Measurements from ENCODE around the gene VAV3. TPM values are rescaled to one million over a fixed set of nuclear protein-coding genes. Genes with fewer than 3 reads are reported as not detected.

VAV3 gene
- total and polyA plus RNA-seq, 11 donors: 0.57 to 8.3 (median 1.9) TPM

DNA sequence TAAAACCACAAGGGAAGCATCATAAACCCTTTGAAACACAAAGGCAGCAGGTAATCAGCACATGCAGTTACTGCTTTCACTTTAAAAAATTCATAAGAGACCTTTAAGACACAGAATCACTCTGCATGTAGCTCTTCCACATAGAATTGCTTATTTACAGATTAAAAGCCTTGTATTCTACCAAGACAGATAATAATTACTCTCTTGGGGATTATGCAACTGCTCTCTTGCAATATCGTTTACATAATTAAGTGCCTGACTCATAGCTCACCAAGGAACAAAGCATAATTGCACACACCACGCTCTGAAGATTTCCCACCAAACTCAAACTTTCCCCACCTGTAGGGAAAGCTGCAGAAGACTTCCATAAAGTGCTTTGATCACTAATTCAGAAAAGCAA is 87.9 kb downstream of the VAV3 start:
- ATAC-seq (peak in 2 of 4 donors; percentile 56 to 69), DNase-seq (no peak)
- TF ChIP-seq CTCF (IDR thresholded peaks at IDR 0.05) (no peak), POLR2A (IDR thresholded peaks at IDR 0.05) (no peak)
- peaks cover 0 to 16% (median 0%) of the 10 kb centered on the region in 12 donors for H3K9me3 ChIP-seq
- H3K27me3 ChIP-seq: no peaks in the 10 kb centered on the region
- intact Hi-C loops (cut with DNase I): loop anchor here in 2 of 10 donors (10.0 kb wide), 2 partner anchors 62 to 72 kb away; no protein-coding TSS in a partner anchor
- no peak overlapping the region for H3K4me3 ChIP-seq
- H3K36me3 ChIP-seq: no peaks in the 10 kb centered on the region
- WGBS, 4 donors: 45 to 65% (median 55%) methylated on average over 2 of the region's 2 CpGs
- peak overlapping the region in 1 of 12 donors; percentile 62 for H3K27ac ChIP-seq
- H3K4me1 ChIP-seq: peaks cover 0 to 52% (median 0%) of the 10 kb centered on the region in 12 donors

DNA sequence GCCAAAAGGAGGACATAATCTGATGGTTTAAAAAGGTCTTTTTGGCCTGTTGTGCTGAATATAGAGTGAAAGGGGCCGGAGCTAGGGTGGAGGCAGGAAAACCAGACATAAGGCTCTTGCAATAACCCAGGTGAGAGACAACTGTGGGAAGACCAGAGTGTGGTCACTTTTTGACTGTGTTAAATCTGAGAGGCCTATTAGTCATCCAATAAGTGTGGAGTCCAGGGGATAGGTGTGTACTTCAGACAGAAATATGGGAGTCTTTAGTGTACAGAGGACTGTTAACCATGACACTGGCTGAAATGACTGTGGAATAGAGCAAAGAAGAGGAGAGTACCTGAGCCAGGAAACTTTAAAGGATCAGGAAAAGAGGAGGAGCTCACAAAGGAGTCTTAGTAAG is 89.3 kb downstream of the VAV3 start:
- no peak overlapping the region for H3K27ac ChIP-seq
- 92 to 96% (median 95%) methylated on average over 1 of the region's 1 CpG for WGBS, 4 donors
- H3K4me1 ChIP-seq: peaks cover 0 to 57% (median 0%) of the 10 kb centered on the region in 12 donors
- ATAC-seq (no peak), DNase-seq (no peak)
- H3K9me3 ChIP-seq: peaks cover 0 to 16% (median 0%) of the 10 kb centered on the region in 12 donors
- TF ChIP-seq POLR2A (IDR thresholded peaks at IDR 0.05) (no peak), CTCF (IDR thresholded peaks at IDR 0.05) (no peak)
- no peak overlapping the region for H3K4me3 ChIP-seq
- intact Hi-C loops (cut with DNase I): loop anchor here in 2 of 10 donors (10.0 kb wide), 2 partner anchors 61 to 71 kb away; no protein-coding TSS in a partner anchor
- H3K27me3 ChIP-seq: no peaks in the 10 kb centered on the region
- no peaks in the 10 kb centered on the region for H3K36me3 ChIP-seq

GRCh38 chr1:107874221-107874620 is 90.8 kb downstream of the VAV3 start:
- H3K36me3 ChIP-seq: no peaks in the 10 kb centered on the region
- H3K27me3 ChIP-seq: no peaks in the 10 kb centered on the region
- 75 to 88% (median 84%) methylated on average over 1 of the region's 1 CpG for WGBS, 4 donors
- DNase-seq (no peak), ATAC-seq (no peak)
- no peak overlapping the region for H3K4me3 ChIP-seq
- peaks cover 0 to 53% (median 0%) of the 10 kb centered on the region in 12 donors for H3K4me1 ChIP-seq
- no peak overlapping the region for H3K27ac ChIP-seq
- H3K9me3 ChIP-seq: peaks cover 0 to 26% (median 0%) of the 10 kb centered on the region in 12 donors
- no peak for TF ChIP-seq CTCF (IDR thresholded peaks at IDR 0.05)
- TF ChIP-seq POLR2A (IDR thresholded peaks at IDR 0.05): no peak
- intact Hi-C loops (cut with DNase I): loop anchor here in 2 of 10 donors (10.0 kb wide), 2 partner anchors 59 to 69 kb away; no protein-coding TSS in a partner anchor

DNA sequence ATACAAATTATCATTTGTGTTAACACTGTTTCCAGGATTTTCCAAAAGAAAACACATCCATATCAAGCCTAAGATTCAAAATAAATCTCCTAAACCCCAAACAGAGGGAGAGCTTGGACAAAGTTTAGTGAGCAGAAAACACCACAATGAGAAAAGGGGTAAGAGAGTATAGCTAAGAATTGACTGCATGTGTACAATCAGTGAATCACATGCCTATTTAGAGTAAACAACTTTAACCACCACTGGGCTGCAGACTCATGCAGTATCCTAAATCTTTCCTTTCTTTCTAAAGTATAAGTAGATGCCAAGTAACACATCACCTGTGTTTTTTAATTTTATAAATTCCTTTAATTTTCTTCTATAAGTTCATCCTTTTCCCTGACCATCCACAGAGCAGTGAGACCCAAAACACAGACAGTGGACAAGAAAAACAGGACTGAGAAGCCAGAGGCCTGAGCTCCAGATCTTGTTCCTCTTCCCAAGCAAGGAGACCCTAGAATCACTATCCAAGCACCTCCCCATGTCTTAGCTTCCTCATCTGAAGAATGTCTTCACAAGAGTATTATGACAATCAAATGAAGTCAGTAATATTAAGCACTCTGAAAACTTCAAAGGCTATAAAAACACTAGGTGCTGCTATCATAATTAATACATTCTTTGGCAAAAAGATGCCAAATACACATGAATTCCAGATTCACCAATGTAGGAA is 93.1 kb downstream of the VAV3 start:
- intact Hi-C loops (cut with DNase I): loop anchor here in 2 of 10 donors (10.0 kb wide), 2 partner anchors 57 to 67 kb away; no protein-coding TSS in a partner anchor
- H3K9me3 ChIP-seq: peaks cover 0 to 16% (median 0%) of the 10 kb centered on the region in 12 donors

More for the DNA sequence above, 93.1 kb downstream of the VAV3 start:
- ATAC-seq: no peak
- H3K27me3 ChIP-seq: no peaks in the 10 kb centered on the region
- H3K27ac ChIP-seq: peak overlapping the region in 1 of 12 donors; percentile 0
- H3K4me3 ChIP-seq: no peak overlapping the region
- no peak for DNase-seq
- no peaks in the 10 kb centered on the region for H3K36me3 ChIP-seq
- H3K4me1 ChIP-seq: peaks cover 0 to 32% (median 0%) of the 10 kb centered on the region in 12 donors
- no peak for TF ChIP-seq POLR2A (IDR thresholded peaks at IDR 0.05)

Data from heart left ventricle (tissue), 16 donors.